ENCODE data around the gene ZNF48. TPM values are rescaled to one million over a fixed set of nuclear protein-coding genes. Genes with fewer than 3 reads are reported as not detected.
A peak's percentile ranks its signal among the peaks of the same experiment; 100 is the strongest.

The ZNF48 gene
- total RNA-seq, 1 experiment from 2014 or later = 57.3 TPM

GRCh38 chr16:30377050-30377811 lies 18.0 kb upstream of the ZNF48 start:
- peak overlapping the region; percentile 82 for H3K18ac ChIP-seq (ENCODE audit: insufficient read length, low read depth, low read length)
- no peaks in the 10 kb centered on the region for H3K27me3 ChIP-seq (ENCODE audit: insufficient read depth, low read length)
- H3T11ph ChIP-seq (ENCODE audit: low read length) = no peak overlapping the region
- no peak overlapping the region for H2BK20ac ChIP-seq (ENCODE audit: low read depth, low read length, poor library complexity, severe bottlenecking)
- Mint-ChIP-seq H3K27me3 (ENCODE audit: low read depth) (0 out of 2 replicates have a peak, but pooled peaks cover 2% of the 10 kb centered on the region), H3K27ac (peak overlapping the region; percentile 97 to 100 (median 99)), H3K4me3 (peak overlapping the region; percentile 87 to 95), H3K4me1 (peaks cover 20 to 40% of the 10 kb centered on the region in 2 experiments), H3K9me3 (peaks cover 0 to 2% of the 10 kb centered on the region in 2 experiments; a peak in 2 of 5 replicates), H3K36me3 (ENCODE audit: insufficient read depth in 1 of 3, low read depth in 3 of 3) (peaks cover 2 to 4% (median 2%) of the 10 kb centered on the region in 3 experiments; a peak in 4 of 7 replicates)
- no peak overlapping the region for H2AK5ac ChIP-seq (ENCODE audit: insufficient read length, low read length)
- H4K5ac ChIP-seq (ENCODE audit: insufficient read length, low read depth, low read length) = no peak overlapping the region
- TF ChIP-seq, protein P1, sequence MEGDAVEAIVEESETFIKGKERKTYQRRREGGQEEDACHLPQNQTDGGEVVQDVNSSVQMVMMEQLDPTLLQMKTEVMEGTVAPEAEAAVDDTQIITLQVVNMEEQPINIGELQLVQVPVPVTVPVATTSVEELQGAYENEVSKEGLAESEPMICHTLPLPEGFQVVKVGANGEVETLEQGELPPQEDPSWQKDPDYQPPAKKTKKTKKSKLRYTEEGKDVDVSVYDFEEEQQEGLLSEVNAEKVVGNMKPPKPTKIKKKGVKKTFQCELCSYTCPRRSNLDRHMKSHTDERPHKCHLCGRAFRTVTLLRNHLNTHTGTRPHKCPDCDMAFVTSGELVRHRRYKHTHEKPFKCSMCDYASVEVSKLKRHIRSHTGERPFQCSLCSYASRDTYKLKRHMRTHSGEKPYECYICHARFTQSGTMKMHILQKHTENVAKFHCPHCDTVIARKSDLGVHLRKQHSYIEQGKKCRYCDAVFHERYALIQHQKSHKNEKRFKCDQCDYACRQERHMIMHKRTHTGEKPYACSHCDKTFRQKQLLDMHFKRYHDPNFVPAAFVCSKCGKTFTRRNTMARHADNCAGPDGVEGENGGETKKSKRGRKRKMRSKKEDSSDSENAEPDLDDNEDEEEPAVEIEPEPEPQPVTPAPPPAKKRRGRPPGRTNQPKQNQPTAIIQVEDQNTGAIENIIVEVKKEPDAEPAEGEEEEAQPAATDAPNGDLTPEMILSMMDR (conservative IDR thresholded peaks at IDR 0.05) = no peak
- no peak overlapping the region for H2BK15ac ChIP-seq (ENCODE audit: low read depth, low read length)
- H2BK120ac ChIP-seq (ENCODE audit: low read depth, low read length, poor library complexity, severe bottlenecking) = no peak overlapping the region
- peak overlapping the region; percentile 77 for H3K27ac ChIP-seq (ENCODE audit: insufficient read length, low read depth, low read length)
- no peak for DNase-seq
- no peak overlapping the region for H3K23ac ChIP-seq (ENCODE audit: insufficient read length, low read depth, low read length)
- H4K20me1 ChIP-seq (ENCODE audit: control insufficient read depth, insufficient read depth, insufficient read length) = no peaks in the 10 kb centered on the region
- peak overlapping the region; percentile 37 for H2BK5ac ChIP-seq (ENCODE audit: insufficient read length, low read length)
- WGBS (ENCODE audit: extremely low coverage, insufficient read length, low lambda C conversion rate) = no CpG with 5 or more reads among the region's 29 CpGs
- peak overlapping the region; percentile 23 for H4K91ac ChIP-seq (ENCODE audit: insufficient read length, low read depth, low read length)
- no peaks in the 10 kb centered on the region for H3K79me1 ChIP-seq (ENCODE audit: insufficient read depth, low read depth, low read length, poor library complexity, severe bottlenecking)
- H3K4me1 ChIP-seq (ENCODE audit: insufficient read depth, low read length) = no peaks in the 10 kb centered on the region; the same call in 1 of the 2 replicates
- peaks cover 13% of the 10 kb centered on the region for H3K23me2 ChIP-seq (ENCODE audit: insufficient read length, low read depth, low read length, poor library complexity, severe bottlenecking)
- no peak overlapping the region for H3K56ac ChIP-seq (ENCODE audit: insufficient read length, low read depth, low read length)
- no peak overlapping the region for H2AFZ ChIP-seq (ENCODE audit: low read length)
- peak overlapping the region; percentile 51; the same call in 1 of the 2 replicates for H3K14ac ChIP-seq (ENCODE audit: insufficient read depth, low read length)
- H3K9me3 ChIP-seq (ENCODE audit: control insufficient read depth, low read depth, low read length) = no peaks in the 10 kb centered on the region
- no peaks in the 10 kb centered on the region for H3K79me2 ChIP-seq (ENCODE audit: insufficient read depth, low read length)
- H3K4me2 ChIP-seq (ENCODE audit: insufficient read depth, insufficient read length, low read length) = peak overlapping the region; percentile 55
- H3K9ac ChIP-seq (ENCODE audit: extremely low read depth, insufficient read length, low read length) = peak overlapping the region; percentile 41
- H2BK12ac ChIP-seq (ENCODE audit: insufficient read length, low read depth, low read length) = peak overlapping the region; percentile 19
- no peak overlapping the region for H4K8ac ChIP-seq (replicated peaks; ENCODE audit: insufficient read length, low read depth, low read length)
- no peak overlapping the region; the same call in 1 of the 2 replicates for H3K4ac ChIP-seq (ENCODE audit: low read depth, low read length)
